GM23248 (cell line): Measurements from ENCODE around the gene ARCN1. TPM values are rescaled to one million over a fixed set of nuclear protein-coding genes. Genes with fewer than 3 reads are reported as not detected.
"Not testable (repeated sequence)": the region's sequence is repeated elsewhere in the genome, so short reads cannot be mapped to it uniquely, and the experiment has no call there.

Source experiments
- DNase-seq: peaks from one replicate; pipeline ENCODE4 v3.0.0-alpha.2; 2015
- H2AFZ ChIP-seq: fragments of 200-600 bp; sonication (generic); 2 replicates; pipeline ENCODE4 v1.6.1; 2016; ENCODE audit warnings: antibody characterized with exemption
- H3F3A ChIP-seq: fragments of 200-600 bp; sonication (generic); 2 replicates; pipeline ENCODE4 v1.6.1; 2016; ENCODE audit warnings: mild to moderate bottlenecking, antibody characterized with exemption, mixed run types; ENCODE audit not compliant: insufficient read depth
- H3K27ac ChIP-seq: fragments of 200-600 bp; sonication (generic); 2 replicates; pipeline ENCODE4 v1.5.1; 2016; ENCODE audit warnings: mild to moderate bottlenecking
- H3K27me3 ChIP-seq: fragments of 200-600 bp; sonication (generic); replicated peaks from 2 replicates; pipeline ENCODE4 v1.6.1; 2016; ENCODE audit warnings: mild to moderate bottlenecking; ENCODE audit not compliant: insufficient read depth
- H3K36me3 ChIP-seq: fragments of 200-600 bp; sonication (generic); 2 replicates; pipeline ENCODE4 v1.6.1; 2016; ENCODE audit warnings: low read depth, mild to moderate bottlenecking
- H3K4me1 ChIP-seq: fragments of 200-600 bp; sonication (generic); 2 replicates; pipeline ENCODE4 v1.6.1; 2016; ENCODE audit warnings: mild to moderate bottlenecking; ENCODE audit not compliant: insufficient read depth
- H3K4me2 ChIP-seq: fragments of 200-600 bp; sonication (generic); one replicate; pipeline ENCODE4 v1.6.1; 2016; ENCODE audit warnings: mild to moderate bottlenecking; ENCODE audit not compliant: unreplicated experiment
- H3K4me3 ChIP-seq: fragments of 200-600 bp; sonication (generic); 2 replicates; pipeline ENCODE4 v1.5.1; 2016; ENCODE audit warnings: mild to moderate bottlenecking
- H3K79me2 ChIP-seq: fragments of 200-600 bp; sonication (generic); 2 replicates; pipeline ENCODE4 v1.6.1; 2016; ENCODE audit warnings: mild to moderate bottlenecking; ENCODE audit not compliant: insufficient read depth
- H3K9ac ChIP-seq: fragments of 200-600 bp; sonication (generic); 2 replicates; pipeline ENCODE4 v1.6.1; 2016; ENCODE audit warnings: mild to moderate bottlenecking
- H3K9me2 ChIP-seq: fragments of 200-600 bp; sonication (generic); 2 replicates; pipeline ENCODE4 v1.6.1; 2016; ENCODE audit warnings: mixed run types, mild to moderate bottlenecking, moderate library complexity; ENCODE audit not compliant: insufficient read depth
- H3K9me3 ChIP-seq: fragments of 200-600 bp; sonication (generic); one replicate; pipeline ENCODE4 v1.6.1; 2017; ENCODE audit warnings: low read depth
- H4K20me1 ChIP-seq: fragments of 200-600 bp; sonication (generic); 2 replicates; pipeline ENCODE4 v1.6.0; 2016; ENCODE audit not compliant: insufficient read depth
- EZH2 ChIP-seq: fragments of 200-600 bp; sonication (generic); IDR thresholded peaks from 2 replicates; pipeline ENCODE4 v1.6.1; 2018; ENCODE audit warnings: antibody characterized with exemption, mild to moderate bottlenecking; ENCODE audit not compliant: insufficient read depth, poor library complexity, severe bottlenecking
- EZH2phosphoT487 ChIP-seq: fragments of 200-600 bp; sonication (generic); IDR thresholded peaks from 2 replicates; pipeline ENCODE4 v1.6.1; 2018; ENCODE audit warnings: antibody characterized with exemption, moderate library complexity, mild to moderate bottlenecking, low read depth; ENCODE audit not compliant: insufficient read depth
- WGBS, 2 experiments: methylation state at CpG; one replicate each; pipeline ENCODE4 v1.1.6; 2015 to 2017; ENCODE audit warnings: low lambda C conversion rate in 2 of 2, low coverage in 1 of 2; ENCODE audit errors: missing lambda C conversion rate in 2 of 2; 5-methylcytosine and 5-hydroxymethylcytosine counted together
- in situ Hi-C: fragments of 300-500 bp; cut with MboI; formaldehyde crosslinking; loops from 2 replicates; pipeline ENCODE4 v1.15.0; 2020
- polyA plus RNA-seq: library from polyadenylated mRNA; unstranded; fragments of >200 nt; fragmentation: Nextera tagmentation; extraction: Ambion mirVana; gene quantifications from 2 replicates; pipeline ENCODE4 v1.2.1, GENCODE V29; 2016
- total RNA-seq: library from RNA; depleted of rRNA; stranded (reverse); fragments of >200 nt; shearing (Covaris generic); gene quantifications from 2 replicates; pipeline ENCODE4 v1.2.3, GENCODE V29; 2014

Gene ARCN1
- total and polyA plus RNA-seq, 2 experiments from 2014 or later = 187 to 190 TPM

DNA sequence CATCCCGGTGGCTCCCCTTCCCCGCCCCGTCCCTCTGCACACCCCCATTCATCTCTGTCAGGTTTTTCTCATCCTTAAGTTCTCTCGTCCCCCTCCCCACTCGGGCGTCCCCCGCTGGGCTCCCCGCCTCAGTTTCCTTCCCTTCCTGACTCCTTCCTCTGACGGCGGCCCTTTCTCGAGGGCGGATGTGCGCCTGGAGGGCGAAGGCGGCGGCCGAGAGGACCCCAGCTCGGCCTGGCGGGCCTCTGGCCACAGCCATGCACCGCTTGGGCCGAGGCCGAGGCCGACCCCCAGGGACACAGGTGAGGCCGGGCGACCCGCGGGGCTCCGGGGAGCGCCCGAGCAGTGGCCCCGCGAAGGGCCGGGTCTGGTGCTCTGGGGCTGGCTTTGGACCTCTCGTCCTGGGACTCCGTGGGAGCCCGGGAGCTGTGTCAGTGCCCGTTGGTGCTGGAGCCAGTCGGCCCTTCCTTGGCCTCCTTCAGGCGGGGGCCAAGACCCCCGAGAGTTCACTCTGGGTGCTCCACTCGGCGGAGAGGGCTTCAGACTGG lies 38.1 kb downstream of the ARCN1 start:
- no peaks in the 10 kb centered on the region for H4K20me1 ChIP-seq
- H3K9me2 ChIP-seq = no peaks in the 10 kb centered on the region
- TF ChIP-seq EZH2 (no peak), EZH2phosphoT487 (no peak)
- no peak overlapping the region for H2AFZ ChIP-seq
- H3K4me1 ChIP-seq = peaks cover 43% of the 10 kb centered on the region
- peaks cover under 1% of the 10 kb centered on the region; the same call in 1 of the 2 replicates for H3K36me3 ChIP-seq
- H3K4me3 ChIP-seq = peak overlapping the region; percentile 81
- H3K9me3 ChIP-seq = no peaks in the 10 kb centered on the region
- peak overlapping the region; percentile 90 for H3K4me2 ChIP-seq
- peak overlapping the region; percentile 98 for H3K27ac ChIP-seq
- H3F3A ChIP-seq = peaks cover 38% of the 10 kb centered on the region
- H3K27me3 ChIP-seq = no peaks in the 10 kb centered on the region
- peaks cover 63% of the 10 kb centered on the region for H3K79me2 ChIP-seq
- peak overlapping the region; percentile 99 for H3K9ac ChIP-seq
- in situ Hi-C loops = no loop called here
- 5 to 6% methylated on average over 37 to 42 of the region's 42 CpGs for WGBS, 2 experiments
- DNase-seq = peak; percentile 47

GRCh38 chr11:118610773-118611432 lies 38.7 kb downstream of the ARCN1 start:
- 5 to 6% methylated on average over 23 to 40 of the region's 54 CpGs for WGBS, 2 experiments
- Histone ChIP-seq H3K79me2 (peaks cover 66% of the 10 kb centered on the region), H3K9me2 (no peaks in the 10 kb centered on the region), H3K36me3 (peaks cover 5% of the 10 kb centered on the region; the same call in 1 of the 2 replicates), H3K27me3 (no peaks in the 10 kb centered on the region), H3F3A (peaks cover 40% of the 10 kb centered on the region), H4K20me1 (no peaks in the 10 kb centered on the region), H2AFZ (no peak overlapping the region), H3K9ac (peak overlapping the region; percentile 99), H3K27ac (peak overlapping the region; percentile 98), H3K9me3 (no peaks in the 10 kb centered on the region), H3K4me3 (peak overlapping the region; percentile 81), H3K4me1 (peaks cover 39% of the 10 kb centered on the region), H3K4me2 (peak overlapping the region; percentile 90)
- no peak for TF ChIP-seq EZH2phosphoT487
- TF ChIP-seq EZH2 = no peak
- in situ Hi-C loops = no loop called here
- peak; percentile 89 for DNase-seq

- H3K9me2 ChIP-seq, H3K9me3 ChIP-seq, H3K36me3 ChIP-seq, DNase-seq, H4K20me1 ChIP-seq, H2AFZ ChIP-seq, H3K27me3 ChIP-seq, in situ Hi-C loops: not testable (repeated sequence)
- Histone ChIP-seq H3K27ac (peak overlapping the region; percentile 44), H3K79me2 (peaks cover 71% of the 10 kb centered on the region), H3F3A (peaks cover 40% of the 10 kb centered on the region), H3K4me2 (peak overlapping the region; percentile 84), H3K9ac (peak overlapping the region; percentile 99; the same call in 1 of the 2 replicates), H3K4me3 (peak overlapping the region; percentile 81), H3K4me1 (peaks cover 34% of the 10 kb centered on the region)
- 68 to 71% methylated on average over 19 of the region's 19 CpGs for WGBS, 2 experiments
Measured at GRCh38 chr11:118611433-118611795, 39.2 kb downstream of the ARCN1 start.

GRCh38 chr11:118612378-118612777 lies 40.2 kb downstream of the ARCN1 start:
- WGBS, 2 experiments = 10 to 14% methylated on average over 7 of the region's 7 CpGs
- Histone ChIP-seq H4K20me1 (no peaks in the 10 kb centered on the region), H3K36me3 (peaks cover 16% of the 10 kb centered on the region), H3F3A (peaks cover 44% of the 10 kb centered on the region), H3K79me2 (peaks cover 74% of the 10 kb centered on the region), H3K9ac (peak overlapping the region; percentile 75), H3K9me3 (no peaks in the 10 kb centered on the region), H3K4me3 (peak overlapping the region; percentile 59), H2AFZ (peak overlapping the region; percentile 23; the same call in 1 of the 2 replicates), H3K27ac (peak overlapping the region; percentile 69), H3K4me2 (peak overlapping the region; percentile 84), H3K4me1 (peaks cover 32% of the 10 kb centered on the region), H3K27me3 (no peaks in the 10 kb centered on the region), H3K9me2 (no peaks in the 10 kb centered on the region)
- no peak for TF ChIP-seq EZH2phosphoT487
- TF ChIP-seq EZH2 = no peak
- in situ Hi-C loops = no loop called here
- DNase-seq = peak; percentile 59
